Hepatic stellate cell (primary cell): Measurements from ENCODE around the gene TSPEAR.

Source experiments
- DNase-seq: peaks from one replicate; pipeline ENCODE4 v3.0.0; 2011; ENCODE audit warnings: low spot score

The TSPEAR gene

DNA sequence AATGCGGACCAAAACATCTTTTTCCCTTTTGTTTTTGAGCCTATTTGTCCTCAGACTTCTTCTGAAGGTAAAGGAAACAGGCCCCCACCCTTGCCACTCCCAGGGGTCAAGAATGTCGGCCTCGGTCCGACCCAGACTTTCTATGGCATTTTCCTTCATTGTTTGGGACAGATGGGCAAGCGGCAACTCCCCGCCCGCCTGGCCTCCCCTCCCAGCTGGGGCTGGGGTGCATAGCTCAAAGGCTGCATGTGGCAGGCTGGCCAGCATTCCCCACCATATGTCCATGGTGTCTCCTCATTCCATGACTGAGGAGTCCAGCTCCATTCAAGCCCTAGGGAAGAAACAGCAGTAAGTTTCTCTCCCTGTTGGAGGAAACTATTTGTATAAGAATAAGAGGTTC, 29.4 kb upstream of the TSPEAR start:
- no peak for DNase-seq

DNA sequence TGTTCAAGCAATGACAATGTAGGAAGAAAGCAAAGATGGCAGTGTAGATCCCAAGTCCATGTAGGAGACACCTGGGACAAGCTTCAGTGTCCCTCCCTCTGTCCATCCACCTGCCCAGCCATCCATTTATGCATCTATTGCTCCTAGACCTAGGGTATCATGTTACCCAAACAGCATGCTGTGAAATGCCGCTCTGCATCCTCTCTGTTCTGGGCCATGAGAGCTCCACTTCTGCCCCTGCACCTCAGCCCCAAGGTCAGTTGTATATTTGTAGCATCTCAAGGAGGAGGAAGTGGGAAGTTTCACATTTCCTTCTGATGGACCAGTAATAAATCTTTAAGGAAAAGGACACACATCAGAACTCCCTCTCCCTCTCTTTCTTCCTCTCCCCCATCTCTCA, 27.9 kb upstream of the TSPEAR start:
- no peak for DNase-seq

DNA sequence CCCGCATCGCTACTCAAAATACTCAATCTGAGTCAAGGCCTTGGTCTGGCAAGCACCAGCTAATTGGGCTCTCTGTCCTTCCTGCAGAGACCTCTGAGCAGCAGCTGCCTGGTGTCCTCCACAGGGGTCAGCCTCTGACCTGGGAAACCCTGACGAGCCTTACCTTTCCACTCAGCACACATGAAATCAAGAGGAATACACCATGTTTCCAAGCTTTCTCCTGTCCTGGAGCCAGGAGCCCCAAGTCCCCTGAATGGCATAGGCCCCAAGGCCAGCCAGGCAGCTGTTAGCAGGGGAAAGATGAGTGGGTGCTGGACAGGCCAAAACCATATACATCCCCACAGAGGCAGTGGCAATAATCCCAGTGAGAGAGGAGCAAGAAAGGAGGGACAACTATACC, 27.2 kb upstream of the TSPEAR start:
- DNase-seq, result no peak

DNA sequence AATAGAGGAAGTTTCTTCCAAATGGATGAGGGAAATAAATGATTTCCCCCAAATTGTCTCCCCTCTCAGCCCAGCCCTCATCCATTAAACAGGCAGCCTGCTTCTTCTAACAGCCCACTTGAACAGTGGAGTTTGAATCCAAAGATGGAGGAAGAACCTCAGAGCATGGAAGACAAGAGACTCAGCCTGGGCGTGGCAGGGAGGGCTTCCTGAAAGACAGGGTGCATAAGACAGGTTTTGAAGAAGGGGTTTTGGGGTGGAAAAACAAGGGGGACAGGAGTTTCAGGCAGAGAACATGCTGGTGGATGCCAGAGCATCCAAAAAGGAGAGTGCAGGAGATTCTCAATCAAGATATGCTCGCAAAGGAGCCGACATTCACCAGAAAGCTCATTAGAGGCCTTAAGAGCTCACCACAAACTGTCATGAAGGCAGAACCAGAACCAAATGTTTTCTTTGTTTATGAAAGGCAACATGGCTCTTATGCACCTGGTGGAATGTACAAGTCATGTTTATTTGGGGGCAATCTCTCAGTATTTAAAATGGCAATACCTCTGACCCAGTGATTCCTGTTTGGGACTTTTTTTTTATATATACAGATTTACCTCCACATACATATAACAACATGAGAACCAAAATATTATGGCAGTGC, 26.5 kb upstream of the TSPEAR start:
- no peak for DNase-seq

DNA sequence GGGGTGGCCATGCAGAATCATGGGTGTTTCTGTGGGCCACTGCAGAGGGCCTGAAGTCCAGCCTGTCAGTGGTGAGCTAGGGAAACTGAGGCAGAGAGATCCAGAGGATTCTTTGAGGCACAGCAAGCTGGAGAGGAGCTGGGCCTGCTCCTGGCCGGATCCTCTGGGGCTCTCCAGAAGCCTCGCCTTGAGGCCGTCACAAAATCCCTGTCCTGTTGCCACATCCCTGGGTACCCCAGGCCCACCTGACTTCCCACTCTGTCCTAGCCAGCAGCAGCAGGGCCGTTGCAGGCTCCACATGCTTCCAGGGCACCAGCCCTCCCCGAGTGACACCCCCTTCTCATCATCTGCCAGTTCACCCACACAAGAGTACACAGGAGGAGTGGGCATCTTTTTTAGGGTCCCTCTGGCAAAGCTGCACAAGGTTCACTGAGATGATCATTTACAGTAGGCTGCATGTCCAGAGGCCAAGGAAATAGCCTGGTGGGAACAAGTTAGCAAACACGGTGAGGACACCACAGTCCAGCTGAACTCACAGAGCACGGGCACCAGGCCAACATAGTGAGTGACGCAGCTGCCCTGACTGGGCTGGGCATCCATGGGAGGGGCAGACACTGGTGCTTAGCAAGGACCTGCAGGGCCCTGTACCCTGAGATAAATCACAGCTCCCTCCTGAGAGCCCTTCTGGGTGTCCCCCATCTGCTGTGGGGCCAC, 25.1 kb upstream of the TSPEAR start:
- DNase-seq, result no peak

DNA sequence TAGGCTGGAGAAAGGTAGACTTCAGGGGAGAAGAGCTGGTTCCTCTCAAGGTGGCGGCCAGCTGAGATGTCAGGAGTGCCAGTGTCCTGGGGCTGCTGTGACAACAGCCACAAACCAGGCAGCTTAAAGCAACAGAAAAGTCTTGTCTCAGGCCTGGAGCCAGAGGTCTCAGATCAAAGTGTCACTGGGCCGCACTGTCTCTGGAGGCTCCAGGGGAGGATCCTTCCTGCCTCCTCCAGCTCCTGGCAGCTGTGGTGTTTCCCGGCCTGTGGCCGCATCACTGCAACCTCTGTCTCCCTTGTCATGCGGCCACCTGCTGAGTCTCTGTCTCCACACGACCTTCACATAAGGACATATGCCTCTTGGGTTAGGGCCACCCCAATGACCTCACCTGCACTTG, 24.4 kb upstream of the TSPEAR start:
- no peak for DNase-seq

DNA sequence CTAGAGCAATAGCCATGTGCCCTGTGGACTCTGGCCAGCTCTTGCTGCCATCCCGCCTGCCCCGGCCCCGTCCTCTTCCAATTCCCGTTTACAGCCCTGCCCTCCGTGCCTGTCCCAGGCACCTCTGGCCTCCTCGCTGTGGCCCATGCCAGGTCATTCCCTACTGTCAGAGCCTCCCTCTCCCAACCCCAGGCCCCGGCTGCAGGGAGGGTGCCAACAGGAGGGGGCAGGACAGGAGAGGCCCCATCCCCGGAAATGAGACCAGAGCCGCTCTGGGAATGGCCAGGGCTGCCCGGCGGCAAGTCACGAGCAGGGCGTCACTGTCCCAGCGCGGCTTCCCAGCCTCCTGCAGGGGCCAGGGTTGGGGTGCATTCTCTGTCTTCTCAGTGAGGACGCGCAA, 23.5 kb upstream of the TSPEAR start:
- no peak for DNase-seq

DNA sequence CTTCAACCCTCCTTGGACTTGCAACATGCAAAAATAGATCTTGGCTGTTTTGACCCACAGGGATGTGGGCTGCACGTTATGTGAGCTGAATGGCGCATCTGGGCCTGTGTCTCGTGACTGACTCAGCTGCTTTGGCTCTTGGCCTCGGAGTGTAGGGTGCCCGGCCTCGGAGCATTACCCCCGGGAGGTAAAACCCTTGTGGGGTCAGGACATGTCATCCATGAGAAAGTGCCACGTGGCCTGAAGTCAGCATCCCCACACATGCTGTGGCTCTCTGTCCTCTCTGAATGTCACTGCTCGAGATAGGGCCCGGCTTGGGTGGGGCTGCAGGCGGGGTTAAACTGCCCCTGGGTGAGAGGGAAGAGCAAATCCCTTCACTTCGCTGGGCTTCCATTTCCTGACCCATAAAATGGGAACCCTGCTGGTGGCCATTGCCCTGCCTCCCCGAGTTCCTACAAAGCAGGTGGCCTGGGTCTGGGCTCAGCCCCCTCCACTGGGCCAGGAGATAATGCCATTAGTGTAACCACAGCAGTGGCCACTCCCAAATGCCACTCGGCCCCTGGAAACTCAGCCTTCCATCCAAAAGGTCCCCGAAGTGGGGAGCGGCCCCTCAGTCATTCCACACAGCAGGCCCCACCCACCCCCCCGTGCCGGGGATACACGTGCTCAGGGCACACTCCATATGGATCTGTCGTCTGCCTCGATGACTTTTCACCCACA, 22.8 kb upstream of the TSPEAR start:
- no peak for DNase-seq

DNA sequence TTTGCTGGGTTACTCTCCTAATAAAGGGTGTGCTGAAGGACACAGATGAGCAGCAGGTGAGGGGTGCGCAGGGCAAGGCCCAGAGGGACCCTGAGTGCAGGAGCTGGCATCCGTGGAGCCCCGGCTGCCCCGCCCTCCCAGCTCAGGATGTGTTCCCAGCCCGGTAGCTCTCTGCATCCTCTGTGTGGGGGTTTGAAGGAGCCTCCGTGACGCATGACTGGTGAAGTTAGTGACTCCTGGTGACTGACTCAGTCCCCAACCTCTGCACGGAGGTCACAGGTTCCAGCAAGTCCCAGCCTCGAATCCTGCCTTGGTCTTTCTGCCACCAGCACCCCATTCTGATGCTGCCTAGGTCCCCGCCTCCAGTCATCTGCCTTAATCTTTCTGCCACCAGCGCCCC, 21.6 kb upstream of the TSPEAR start:
- no peak for DNase-seq

DNA sequence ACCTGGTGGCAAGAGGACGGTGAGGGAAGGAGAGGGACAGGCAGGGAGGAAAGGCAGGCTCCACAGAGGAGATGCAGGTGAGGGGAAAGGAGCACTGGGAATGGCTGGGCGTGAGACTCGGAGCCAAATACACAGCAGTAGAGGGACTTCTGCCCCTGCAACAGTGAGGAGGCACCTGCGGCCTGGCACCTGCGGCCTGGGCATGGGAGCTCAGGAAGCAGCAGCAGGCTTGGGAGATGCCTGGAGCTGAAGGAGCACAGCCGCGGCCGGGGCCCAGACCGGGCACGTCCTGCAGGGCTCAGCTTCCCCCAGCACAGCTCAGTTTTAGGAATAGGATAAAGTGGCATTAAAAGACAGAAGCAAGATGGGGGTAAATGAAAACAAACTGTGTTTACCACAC, 20.9 kb upstream of the TSPEAR start:
- no peak for DNase-seq

DNA sequence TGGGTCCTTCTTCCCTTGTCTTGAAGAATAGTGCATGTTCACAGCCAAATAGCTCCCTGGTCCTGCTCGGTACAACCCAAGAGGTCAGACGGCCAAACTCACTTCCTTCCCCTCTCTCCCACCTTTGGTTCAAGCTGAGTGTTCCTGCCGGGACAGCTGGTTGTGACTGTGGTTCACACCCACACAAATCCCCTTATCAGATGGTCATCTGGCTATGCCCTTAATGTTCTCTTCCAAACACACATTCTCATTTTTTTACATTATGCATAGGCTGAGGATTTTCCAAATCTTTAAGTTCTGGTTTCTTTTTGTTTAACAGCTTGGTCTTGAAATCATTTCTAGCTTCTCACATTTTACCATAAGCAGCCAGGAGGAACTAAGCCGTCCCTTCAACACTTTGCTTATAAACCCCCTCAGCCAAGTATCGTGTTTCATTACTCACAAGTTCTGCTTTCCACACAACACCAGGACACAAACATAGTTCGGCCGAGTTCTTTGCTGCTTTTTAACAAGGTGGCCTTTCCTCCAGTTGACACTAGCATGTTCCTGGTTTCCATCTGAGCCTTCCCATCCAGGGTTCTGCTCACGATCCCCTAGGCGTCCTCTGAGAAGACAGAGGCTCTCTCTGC, 19.7 kb upstream of the TSPEAR start:
- DNase-seq, result no peak

DNA sequence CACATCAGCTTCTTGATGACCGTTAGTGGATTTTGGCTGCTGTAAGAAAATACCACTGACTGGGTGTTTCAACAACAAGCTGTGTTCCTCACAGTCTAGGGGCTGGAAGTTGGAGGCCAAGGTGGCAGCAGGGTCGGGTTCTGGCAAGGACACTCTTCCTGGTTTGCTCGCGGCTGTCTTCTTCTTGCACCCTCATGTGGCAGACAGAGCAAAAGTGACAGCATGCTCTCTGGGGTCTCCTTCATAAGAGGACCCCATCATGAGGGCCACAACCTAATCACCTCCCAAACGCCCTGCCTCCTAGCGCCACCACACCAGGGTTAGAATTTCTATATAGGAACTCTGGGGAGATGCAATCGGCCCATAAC, 18.6 kb upstream of the TSPEAR start:
- no peak for DNase-seq

DNA sequence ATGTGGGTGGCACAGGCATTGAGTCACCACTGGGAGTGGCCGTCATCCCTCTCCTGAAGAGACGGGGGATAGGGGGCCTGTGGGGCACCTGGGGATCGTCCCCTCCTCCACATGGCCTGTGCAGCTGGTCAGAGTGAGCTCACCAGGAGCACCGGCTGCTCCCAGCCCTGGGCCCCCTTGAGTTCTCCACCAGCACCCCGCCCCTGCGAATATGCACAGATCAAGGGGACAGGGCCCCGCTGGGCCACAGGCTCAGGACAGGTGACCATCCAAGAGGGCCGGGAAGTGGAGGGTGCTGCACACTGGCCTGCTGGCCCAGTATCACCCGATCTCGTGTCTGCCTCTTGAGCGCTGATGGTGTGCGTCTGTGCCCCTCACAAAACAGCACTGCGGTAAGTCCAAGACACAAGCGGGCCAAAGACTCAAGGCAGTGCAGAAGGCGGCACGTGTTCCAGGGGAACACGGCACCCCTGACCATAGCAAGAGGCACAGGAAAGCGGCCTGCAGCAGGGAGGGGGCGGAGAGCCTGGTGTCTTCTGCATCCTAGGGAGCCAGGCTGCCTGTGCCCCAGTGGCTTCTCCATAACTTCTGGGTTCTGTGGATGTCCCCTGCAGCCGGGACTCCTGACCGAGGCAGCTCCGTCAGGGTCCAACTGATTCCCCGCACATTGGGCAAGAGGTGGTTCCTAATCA, 18.1 kb upstream of the TSPEAR start:
- no peak for DNase-seq

DNA sequence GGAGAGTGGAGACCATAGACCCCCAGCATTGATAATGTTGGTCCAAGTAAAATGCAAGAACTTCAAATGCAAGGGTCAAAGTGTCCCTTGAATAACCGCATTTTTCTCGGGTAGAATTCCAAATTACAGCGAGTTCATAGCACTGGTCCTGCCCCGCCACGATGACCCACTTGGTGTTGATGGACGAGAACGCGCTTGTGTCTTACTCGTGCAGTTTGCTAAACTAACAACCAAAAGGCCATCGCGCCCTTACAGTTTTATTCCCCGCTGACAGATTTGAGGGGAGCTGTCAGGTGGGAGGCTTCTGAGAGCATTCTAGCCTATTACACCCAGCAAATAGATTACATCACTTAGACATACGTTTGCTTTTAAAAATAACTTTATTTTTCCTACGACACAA, 17.3 kb upstream of the TSPEAR start:
- DNase-seq, result no peak

DNA sequence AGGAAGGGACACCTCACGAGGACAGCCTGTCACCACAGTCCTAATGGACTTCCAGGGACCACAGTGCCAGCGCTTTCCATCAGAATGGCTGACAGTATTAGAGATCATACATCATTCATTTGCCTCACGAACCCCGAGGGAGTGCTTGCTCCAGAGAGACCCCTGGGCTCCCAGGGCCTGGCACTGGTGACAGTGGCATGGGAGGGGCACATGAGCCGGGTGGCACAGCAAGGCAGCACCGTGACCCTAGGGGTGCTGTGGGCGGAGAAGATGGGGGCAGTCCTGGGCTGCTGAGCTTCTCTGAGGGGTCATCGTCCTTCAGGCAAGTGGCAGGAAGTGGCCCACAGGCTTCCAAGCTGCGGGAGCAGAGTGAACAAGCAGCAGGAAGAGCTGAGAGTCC, 16.4 kb upstream of the TSPEAR start:
- no peak for DNase-seq

DNA sequence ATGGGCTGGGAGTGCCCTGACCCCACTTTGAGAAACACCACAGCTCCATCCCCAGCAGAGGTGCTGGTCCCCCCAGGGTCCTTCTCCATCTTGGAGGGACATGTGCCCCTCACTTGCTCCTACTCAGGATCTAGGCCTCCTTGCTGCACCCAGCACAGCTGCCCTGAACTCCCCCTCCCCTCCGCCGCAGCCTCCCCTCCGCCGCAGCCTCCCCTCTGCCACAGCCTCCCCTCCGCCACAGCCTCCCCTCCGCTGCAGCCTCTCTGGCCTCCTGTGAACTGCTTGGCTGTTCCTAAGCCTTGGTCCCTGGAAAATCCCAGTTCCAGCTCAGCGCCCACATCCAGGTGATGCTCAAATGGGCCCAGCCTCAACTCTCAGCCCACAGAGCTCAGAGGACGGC, 15.9 kb upstream of the TSPEAR start:
- DNase-seq, result no peak

DNA sequence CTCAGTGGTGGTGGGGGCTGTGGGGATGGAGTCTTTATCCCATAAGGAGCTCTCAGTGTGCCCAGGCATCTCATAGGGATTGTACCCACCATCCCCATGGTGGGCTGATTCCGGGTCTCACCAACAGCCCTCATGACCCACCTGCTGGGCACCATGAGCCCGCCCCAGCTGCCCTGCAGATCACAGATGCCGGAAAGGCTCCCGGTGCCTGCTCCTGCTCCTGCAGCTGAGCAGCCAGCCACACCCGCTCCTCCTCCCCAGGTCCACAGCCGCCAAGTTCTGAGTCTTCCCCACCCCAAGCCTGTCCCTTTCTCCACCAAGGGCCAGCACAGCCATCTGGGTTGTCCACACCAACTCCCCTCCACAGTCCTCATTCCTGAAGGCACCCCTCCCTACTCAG, 15.5 kb upstream of the TSPEAR start:
- no peak for DNase-seq

DNA sequence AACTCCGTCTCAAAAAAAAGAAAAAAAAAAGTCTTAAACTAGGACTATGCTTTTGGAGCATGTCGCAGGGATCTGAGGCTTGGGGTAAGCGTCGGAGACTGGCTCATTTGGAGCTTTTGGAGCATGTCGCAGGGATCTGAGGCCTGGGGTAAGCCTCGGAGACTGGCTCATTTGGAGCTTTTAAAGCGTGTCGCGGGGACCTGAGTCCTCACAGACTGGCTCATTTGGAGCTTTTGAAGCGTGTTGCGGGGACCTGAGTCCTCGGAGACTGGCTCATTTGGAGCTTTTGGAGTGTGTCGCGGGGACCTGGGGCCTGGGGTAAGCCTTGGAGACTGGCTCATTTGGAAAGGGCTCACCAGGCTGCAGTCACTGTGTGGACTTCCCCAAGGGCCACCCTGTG, 13.6 kb upstream of the TSPEAR start:
- no peak for DNase-seq

DNA sequence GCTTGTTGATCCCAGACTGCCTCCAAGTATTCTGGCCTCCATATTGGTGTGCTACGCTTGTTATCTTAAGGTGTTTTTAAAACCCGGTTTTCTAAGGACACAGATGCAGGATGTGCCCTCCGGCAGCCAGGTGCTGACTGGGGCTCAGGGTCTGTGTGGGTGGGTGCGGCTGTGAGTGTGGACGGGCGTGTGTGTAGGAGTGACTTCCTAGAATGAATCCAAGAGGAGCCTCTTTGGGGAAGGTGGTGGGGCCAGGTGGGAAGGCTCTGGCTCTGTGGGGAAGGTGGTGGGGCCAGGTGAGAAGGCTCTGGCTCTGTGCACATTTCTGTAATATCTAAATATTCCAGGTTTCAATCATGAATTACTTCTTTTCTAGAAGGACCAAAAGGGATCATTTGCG, 12.8 kb upstream of the TSPEAR start:
- DNase-seq, result no peak

DNA sequence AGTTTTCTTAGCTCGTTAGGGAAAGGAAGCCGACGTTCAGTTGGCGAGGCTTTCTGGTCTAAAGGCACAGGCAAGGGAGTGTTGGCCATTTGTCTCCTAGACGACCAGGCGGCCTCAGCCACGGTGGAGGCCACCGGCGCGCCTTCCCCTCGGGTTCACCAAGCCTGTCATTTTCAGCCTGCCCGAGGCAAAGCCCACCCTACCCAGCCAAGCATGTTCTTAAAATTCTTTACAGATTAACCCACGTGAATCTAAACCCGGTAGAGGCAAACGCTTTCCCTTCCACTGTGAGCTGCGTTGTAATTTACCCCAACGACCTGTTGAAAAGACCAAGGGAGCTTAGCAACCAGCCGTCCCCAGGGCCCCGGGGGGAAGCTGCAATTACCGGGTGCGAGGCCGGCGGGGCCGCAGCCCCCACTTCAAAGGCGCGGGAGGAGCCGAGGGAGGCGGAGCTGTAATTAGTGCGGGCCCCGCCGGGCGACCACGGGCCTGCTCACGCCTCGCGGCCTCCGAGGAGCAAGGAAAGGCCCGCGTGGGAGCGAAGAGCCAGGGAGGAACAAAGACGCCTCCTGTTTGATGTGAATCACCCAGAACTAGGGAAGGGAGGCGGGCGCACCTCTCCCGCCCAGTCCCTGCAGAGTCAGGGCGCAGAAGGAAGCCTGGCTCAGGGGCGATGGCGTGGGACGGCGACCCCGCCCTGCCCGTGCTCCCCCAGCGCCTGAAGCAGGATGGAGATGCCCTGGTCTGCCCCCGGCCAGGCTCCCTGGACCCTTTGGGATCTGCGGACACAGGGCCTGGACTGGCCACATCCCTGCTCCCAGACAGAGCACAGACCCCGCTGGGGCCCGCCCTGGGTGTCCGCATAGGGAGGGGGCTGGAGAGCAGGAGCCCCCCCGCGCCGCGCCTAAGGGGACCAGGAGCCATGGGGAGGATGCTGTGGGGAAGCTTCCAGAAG, 12.1 kb upstream of the TSPEAR start:
- DNase-seq, result no peak

DNA sequence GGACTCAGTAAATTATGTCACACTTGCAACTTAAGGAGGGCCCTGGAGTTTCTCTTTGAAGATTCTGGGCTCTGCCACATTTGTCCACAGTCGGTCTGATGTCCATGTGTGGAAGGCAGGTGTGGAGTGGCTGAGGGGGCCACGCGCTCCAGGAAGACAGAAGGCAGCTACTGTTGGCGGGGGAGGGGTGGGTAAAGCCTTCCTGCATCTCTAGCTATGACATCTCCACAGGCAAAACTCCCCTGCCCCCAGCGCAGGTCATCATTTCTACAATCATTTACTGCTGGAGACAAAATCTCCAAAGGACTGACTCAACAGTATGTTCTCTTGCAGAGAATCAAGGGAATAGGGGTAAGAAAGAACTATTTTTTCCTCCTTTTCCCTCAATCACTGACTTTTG, 11.4 kb upstream of the TSPEAR start:
- DNase-seq, result no peak
